GM12873 (cell line): ENCODE measurements around the gene C8G.

Source experiments
- TF ChIP-seq, protein P1 (sequence below): IDR thresholded peaks from 2 replicates; pipeline ENCODE4 v1.5.1; 2012; ENCODE audit warnings: low read depth, mild to moderate bottlenecking, moderate library complexity, low read length, control low read depth; ENCODE audit not compliant: insufficient read depth; ENCODE audit errors: missing control alignments

C8G gene

DNA sequence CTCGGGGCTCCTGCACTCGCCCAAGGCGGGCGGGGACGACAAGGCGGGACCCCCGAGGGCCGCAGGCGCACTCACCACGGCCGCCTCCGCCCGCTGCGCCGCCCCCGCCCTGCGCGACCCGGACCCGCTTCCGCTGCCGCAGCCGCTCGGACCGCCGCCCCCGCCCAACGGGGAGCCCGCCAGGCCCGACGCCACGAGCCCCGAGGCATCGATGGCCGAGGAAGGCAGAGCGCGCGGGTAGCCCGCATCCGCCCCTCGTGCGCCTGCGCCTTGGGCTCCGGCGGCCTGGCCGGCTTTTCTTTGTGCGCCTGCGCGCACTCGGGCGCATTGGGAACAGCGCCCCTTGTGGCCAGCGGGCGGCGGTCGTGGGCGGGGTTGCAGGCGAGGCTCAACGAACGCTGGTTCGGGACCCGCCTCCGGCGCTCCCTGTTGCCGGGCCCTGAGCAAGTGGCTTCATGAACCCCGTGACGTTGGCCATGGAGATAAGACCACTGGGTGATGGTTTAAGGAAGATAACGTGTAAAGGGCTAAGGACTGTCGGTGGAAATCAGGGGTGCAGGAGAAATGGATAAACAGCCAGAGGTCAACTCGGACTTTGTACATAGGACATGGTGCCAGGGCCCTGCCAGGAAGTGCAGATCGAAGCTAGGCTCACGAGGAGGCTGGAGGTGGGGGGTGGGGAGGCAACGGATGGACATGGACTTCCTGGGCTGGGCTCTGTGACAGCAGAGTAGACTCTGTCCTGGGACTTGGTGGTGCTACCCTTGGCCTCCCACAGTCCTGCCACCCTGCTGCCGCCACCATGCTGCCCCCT is at the start of gene C8G, which contains the start of gene FBXW5:
C8G (plus strand) TSS at position 725 of the 814 bp plus-strand sequence; CDS start at position 803, 78 bp downstream.
FBXW5 (minus strand) TSS at position 220 of the 814 bp plus-strand sequence. CDS start 655 bp downstream, outside the sequence.
- TF ChIP-seq, protein P1, sequence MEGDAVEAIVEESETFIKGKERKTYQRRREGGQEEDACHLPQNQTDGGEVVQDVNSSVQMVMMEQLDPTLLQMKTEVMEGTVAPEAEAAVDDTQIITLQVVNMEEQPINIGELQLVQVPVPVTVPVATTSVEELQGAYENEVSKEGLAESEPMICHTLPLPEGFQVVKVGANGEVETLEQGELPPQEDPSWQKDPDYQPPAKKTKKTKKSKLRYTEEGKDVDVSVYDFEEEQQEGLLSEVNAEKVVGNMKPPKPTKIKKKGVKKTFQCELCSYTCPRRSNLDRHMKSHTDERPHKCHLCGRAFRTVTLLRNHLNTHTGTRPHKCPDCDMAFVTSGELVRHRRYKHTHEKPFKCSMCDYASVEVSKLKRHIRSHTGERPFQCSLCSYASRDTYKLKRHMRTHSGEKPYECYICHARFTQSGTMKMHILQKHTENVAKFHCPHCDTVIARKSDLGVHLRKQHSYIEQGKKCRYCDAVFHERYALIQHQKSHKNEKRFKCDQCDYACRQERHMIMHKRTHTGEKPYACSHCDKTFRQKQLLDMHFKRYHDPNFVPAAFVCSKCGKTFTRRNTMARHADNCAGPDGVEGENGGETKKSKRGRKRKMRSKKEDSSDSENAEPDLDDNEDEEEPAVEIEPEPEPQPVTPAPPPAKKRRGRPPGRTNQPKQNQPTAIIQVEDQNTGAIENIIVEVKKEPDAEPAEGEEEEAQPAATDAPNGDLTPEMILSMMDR = peak; percentile 89

DNA sequence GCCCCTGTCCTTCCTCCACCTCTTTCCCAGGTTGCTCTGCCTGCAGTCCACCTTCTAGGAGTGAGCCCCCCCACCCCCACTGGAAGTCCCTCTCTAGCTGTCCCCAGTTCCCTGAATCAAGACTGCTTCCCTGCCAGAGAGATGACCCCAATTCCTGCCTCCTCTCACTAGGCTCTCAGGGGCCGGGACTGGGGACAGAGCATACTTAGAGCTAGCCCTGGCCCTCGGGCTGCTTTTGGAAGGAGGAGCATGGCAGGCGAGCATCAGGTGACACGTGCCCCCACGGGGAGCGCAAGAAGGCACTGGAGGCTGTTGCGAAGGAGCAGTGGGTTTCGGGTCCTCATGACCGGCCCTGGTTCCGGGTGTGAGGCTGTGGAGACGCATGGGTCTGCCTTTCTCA is 49.0 kb upstream of the C8G start:
- TF ChIP-seq, protein P1 = no peak

DNA sequence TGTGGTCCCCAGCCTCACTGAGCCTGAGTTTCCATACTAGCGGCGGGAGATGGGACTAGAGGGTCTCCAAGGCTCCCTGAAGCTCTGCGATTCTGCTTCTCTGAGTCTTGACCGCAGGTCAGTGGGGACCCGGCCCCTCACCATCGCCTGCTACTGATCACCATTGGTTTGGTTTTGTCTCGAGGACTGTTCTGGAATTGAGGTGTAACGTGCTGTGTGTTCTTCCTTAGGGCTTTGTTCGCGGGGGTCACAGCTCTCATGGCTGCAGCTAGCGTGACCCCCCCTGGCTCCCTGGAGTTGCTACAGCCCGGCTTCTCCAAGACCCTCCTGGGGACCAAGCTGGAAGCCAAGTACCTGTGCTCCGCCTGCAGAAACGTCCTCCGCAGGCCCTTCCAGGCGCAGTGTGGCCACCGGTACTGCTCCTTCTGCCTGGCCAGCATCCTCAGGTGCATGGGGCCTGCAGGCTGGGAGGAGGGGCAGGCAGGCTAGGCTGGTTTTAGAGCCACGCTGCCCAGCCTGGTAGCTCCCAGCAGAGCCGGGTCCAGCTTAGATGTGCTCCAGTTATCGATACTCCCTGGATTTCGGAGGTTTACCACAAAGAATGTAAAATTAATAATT is 46.5 kb upstream of the C8G start:
- TF ChIP-seq, protein P1 = no peak

DNA sequence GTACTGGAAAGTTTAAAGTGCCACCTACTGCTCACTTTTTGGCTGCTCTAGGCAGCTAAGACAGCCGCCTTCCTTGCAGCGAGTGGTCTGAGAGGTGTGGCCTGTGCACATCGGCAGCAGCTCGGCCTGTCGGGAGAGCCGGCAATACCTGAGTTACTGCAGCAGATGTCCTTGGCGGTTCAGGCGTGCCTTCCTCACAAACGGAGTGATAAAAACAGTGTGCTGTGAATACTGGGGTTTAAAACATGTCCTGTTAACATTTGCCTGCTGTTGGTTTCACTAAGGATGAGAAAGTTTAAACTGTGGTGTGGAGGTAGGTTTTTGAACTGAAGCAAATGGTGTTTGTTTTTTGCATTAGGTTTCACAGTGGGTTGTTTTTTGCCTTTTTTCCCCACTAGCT is 45.8 kb upstream of the C8G start:
- TF ChIP-seq, protein P1 = no peak

DNA sequence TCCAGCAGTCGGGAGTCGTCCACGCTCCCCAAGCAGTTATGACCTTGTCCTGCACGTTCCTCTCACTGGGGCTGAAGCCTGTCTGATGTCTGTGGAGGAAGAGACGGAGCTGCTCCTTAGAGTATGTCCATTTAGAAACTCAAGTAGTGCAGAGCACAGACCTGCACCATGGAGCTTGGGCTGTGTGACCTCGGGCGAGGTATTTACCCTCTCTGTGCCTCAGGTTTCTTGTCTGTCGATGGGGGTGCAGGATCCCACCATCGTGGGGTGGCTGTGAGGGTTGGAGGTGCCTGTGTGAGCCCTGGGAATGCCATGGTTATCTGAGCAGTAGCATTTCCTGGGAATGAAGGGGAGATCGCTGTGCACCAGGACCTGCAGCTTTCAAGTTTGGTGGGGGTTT is 44.5 kb upstream of the C8G start:
- TF ChIP-seq, protein P1 = no peak

DNA sequence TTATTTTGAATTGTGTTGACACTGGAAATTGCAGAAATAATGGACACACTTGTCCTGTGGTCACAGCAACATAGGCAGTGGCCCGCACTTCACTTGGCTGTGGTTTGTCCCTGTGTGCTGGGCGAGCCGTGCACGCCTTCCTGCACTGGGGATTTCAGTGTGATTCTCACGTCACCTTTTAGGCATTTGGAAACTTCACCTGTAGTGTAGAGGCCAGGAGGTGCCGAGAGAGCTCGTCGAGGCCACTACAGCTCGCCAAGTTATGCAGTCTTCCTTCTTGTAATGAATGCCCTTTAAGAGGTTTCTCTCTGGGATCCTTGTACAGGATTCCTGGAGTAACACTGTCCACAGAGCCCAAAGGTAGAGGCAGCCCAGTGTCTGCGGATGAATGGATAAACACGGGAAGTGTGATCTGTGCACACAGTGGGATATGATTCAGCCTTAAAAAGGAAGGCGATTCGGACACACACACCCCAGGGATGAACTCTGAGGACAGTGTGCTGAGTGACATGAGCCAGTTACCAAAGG is 44.0 kb upstream of the C8G start:
- TF ChIP-seq, protein P1 = no peak
